Skeletal muscle cell (primary cell): ENCODE results near the gene PYGO2.

Experiments used
- DNase-seq: peaks from one replicate; pipeline ENCODE4 v3.0.0-alpha.2; 2010; ENCODE audit warnings: low read depth
- H3K4me3 ChIP-seq: 2 replicates; pipeline ENCODE4 v1.5.1; 2011; ENCODE audit warnings: low read depth, mild to moderate bottlenecking, control low read depth, low read length, moderate library complexity

PYGO2 gene

DNA sequence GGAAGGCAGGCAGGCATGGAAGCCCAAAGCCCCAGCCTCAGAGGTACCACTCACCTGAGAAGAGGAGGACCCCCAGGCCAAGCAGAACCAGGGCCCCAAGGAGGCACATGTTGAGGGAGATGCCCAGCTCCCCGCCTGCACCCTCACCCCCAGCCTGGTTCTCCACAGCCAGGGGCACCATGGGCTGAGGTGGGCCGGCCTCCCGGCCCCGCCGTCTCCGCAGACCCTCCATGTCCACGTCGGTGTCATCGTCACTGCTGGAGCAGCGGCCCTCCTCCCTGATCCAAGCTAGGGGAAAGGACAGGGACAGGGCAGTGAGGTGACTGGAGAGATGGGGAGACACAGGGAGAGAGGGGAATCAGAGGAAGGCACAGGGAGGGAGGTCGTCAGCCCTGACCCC lies 13.5 kb downstream of the PYGO2 start:
- no peak for DNase-seq
- no peak overlapping the region for H3K4me3 ChIP-seq

DNA sequence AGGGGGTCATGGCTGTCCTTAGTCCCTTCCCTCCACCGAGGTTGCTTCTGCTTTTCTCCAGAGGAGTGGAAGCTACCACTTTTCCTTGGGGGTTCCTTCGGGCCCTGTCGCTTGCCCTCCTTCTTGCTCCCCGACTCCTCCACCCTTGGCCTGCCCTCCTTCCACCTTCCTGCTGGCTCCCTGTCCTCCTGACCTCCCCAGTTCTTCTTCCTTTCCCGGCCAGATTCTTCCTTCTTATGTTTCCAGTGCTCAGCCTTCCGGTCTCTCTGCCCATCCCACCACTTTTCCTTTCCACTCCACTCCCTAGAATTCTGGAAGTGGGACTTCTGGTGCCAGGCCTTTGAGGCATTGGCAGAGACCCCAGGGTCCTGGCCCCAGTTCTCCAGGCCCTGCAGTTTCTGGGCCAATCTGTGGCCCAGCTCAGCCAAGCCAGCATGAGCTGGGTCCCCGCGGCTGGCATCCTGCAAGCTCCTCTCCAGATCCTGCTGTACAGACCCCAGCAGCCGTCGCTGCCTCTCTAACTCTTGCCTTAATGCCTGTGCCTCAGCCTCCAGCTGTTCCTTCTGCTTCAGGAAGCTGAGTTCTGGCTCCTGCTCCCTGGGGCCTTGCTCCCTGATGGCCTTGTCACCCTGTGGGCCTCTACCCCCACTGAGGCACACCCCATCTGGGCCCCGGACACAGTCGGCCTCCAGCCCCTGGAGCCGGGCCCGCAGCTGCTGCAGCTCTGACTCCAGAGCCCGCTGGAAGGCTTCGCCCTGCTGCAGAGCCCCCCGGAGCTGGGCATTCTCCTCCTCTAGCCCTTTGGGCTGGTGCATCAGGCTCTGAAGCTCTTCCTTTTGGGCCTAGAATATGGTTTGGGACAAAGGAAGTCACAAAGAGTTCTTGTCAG lies 15.4 kb downstream of the PYGO2 start:
- DNase-seq = no peak
- H3K4me3 ChIP-seq = no peak overlapping the region

DNA sequence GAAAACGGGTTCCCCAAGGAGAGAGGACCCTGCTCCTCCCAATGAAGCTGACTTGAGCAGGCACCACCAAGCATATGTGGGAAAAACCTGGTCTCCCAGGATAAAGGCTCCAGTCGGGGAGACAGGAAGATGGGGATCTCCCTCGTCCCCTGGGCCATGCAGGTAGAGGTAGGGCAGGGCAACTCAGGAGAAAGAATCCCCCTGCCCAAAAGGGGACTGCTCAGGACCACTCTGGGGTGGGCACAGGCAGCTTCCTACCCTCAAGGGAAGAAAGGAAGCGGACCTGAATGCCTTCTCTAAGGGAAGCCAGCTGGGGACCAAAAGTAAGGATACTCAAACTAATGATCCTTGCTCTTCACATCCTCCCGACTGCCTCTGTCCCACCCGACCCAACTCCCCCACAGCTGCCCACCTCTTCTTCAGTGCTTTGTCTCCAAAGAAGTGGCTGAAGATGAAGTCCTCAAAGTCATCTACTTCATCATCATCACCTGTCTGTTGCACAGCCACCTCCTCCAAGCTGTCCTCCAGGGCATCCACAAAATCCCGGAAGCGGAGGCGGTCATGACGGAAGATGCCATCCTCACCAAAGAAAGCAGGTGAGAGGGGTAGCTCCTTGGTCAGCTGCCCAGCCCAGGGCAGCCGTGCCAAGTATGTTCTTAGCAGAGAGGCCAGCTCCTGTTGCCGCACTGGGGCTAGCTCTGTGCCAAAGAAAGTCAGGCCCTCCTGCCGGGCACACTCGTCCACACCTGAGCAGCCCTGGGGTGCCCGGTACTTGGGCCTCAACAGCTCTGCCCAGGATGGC lies 16.2 kb downstream of the PYGO2 start:
- no peak for DNase-seq

DNA sequence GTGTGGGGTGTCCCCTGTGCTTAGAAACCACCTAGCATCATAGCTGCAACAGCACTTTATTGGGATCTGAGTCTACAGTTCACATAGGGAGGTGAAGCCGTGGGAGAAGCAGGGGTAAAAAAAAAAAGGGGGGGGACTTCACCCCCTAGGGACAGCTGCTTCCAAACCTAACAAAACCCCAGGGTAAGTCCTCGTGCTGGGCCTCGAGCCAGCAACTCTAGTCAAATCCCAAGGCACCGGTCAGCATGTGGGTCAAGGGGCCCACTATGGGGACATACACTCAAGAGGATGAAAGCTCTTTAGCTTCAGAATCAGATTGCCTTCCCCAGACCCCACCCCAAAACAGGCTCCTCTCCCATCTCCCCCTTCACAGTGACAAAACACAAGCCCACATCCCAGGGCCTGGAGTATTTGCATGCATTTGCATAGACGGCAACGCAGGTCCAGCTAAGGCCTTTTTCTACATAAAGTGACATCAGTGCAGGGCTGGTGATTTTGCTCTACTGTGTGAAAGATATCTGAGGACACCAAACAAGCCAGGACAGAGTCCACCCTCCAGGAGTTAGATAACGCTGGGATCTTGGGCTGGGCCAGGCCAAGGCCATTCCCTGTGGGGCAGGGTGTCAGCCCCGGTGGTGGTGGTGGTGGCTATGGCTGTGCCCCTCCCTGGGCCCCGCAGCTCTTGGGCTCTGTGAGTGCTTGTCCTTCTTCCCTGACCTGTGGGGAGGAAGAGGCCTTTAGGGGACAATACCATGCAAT lies 17.0 kb downstream of the PYGO2 start:
- no peak for DNase-seq
- H3K4me3 ChIP-seq = no peak overlapping the region

More for the DNA sequence above, 16.2 kb downstream of the PYGO2 start:
- H3K4me3 ChIP-seq = no peak overlapping the region

DNA sequence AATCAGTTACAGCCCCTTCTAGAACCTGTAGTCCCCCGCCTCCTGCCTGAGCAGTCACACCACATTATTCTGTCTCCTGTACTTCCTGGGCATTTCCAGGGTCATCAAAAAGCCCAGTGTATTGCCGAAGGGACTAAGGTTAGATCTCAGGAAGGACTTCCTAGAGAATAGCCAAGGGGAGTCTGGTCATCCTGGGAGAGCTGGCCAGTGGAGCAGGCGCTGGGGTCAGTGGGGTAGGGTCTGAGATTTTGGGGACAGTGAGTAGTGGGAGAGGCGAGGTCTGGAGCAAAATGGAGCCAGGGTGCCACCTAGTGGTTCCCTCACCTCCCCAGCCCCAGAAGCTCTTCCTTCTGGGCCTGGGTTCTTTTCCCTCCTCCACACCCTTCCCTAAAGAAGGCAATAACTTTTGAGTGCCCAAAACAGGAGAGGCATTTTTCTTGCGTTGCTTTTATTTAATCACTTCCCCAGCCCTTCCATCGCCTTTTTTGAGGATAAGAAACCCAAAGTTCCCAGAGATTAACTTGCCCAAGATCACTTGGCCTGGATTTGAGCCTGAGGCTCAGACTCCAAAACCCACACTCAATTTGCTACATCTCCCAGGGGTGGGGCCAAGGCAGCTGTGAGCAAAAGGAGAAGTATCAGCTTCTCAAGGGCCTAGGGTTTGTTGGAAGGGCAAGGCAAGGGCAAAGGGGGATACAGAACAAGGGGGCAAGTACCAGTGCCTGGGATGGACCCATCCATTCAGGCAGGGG lies 17.8 kb downstream of the PYGO2 start:
- no peak for DNase-seq
- no peak overlapping the region for H3K4me3 ChIP-seq

DNA sequence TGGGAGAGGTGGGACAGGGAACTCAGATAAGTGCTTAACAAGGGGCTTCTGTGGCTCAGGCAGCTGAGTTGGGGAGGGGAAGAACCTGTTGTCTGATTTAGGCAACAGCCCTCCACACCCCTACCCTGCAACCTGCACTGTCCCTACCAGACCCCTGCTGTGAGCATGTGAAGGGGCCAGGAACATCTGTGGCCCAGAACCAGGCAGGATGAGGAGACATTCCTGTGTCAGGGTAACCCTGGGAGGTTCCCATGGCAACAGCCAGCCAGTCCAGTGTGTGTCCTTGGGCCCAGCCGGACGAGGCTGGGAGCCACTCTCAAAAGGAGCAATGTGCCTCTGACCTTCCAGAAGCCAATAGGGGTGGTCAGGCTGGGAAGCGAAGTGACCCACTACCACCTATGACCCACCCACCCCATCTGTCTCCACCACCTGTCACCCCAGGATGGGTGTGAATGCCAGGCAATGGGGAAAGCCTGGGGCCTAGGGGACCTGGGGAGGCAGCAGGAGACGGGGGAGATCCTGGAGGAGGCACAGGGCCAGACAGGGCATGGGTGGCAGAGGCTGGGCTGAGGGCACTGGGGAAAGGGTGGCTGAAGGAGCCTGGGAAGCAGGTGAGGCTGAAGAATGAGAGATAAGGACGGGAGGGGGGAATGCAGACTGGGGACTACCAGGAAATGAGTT lies 20.1 kb downstream of the PYGO2 start:
- H3K4me3 ChIP-seq = no peak overlapping the region
- no peak for DNase-seq

DNA sequence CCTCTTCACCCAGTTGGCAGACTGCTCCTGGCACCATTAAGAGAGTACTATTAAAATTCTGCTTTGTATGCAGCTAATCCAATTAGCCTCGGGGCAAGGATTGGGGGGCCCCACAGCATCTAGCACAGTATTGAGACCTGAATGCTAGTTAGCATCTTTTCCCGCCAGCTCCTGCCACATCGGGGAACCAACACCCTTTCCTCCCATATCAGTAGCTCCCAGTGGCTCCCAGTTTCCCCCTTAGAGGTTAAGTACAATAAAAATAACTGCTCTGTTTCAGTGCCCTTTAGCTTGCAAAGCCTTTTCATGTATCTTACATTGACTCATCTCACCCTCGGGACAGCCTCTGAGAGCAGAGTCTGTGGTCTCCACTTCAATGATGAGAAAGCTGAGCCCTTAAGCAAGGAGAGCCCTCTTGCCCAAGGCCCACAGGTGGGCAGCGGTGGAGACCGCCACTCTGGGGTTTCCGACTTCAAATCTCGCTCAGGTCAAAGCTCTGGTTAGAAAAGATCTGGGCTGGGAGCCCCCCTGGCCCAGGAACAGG lies 20.9 kb downstream of the PYGO2 start:
- DNase-seq = no peak
- no peak overlapping the region for H3K4me3 ChIP-seq

DNA sequence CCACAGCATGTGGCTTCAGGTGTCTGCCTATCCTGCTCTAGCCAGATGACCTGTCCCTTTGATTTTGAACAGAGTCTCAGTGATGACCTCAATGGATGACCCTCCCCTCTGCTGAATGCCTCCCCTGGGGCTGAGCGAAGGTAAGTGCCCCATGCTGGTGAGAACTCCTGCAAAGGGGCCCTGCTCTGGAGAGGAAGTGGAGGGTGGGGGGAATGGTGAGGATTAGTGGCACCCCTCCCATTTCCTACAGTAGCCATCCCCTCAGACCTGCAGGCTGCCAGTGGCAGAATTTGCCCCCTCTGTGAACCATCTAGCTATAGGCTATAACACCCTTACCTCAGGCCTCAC lies 21.4 kb downstream of the PYGO2 start:
- DNase-seq = no peak
- H3K4me3 ChIP-seq = no peak overlapping the region

DNA sequence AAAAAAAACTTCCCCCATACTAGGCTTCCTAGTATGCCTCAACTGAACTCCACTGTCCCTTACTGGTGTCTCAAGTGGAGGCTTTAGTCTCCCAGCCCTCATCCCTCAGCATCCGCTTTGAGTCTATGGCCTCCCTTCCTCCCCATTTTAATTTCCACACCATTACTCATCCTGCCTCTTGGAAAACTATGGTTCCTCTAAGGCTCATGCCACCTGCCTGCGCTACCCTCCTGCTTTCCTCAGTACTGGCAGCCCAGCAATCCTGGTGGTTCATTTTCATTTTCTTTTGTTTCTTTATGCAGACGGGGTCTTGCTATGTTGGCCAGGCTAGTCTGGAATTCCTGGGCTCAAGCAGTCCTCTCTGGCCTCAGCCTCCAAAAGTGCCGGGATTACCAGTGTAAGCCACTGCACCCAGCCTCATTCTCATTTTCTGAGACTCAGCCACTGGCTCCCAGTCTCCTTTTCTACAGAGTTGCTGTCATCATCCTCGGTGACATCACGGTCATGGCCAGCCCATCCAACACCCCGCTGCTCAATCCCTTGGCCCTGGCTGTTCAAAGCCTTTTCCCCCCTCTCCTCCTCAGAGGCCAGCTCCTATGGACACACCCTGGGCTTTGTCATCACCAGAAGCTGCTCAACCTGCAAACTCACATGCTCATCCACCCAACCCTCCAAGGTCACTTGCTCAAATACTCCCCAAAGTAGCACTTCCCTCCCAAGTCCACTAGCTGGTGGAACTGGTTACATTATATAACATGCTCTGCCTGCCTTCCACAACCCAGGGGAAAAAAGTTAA lies 22.8 kb downstream of the PYGO2 start:
- no peak for DNase-seq
- no peak overlapping the region for H3K4me3 ChIP-seq

DNA sequence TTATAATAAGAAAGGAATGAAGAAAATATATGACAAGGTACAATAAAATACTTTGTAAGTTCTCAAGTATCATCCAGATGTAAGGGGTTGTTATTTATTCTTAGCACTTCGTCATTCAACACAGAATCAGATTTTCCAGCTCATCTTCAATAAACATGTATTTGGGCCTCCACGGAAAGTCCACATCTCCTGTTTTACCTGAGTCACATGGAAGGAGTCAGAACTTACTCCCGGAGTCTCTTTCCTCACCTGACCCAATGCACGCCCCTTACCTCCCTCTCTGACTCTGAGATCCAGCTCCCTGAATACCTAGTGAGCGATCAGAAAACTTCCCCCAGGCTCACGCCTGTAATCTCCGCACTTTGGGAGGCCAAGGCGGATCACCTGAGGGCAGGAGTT lies 23.6 kb downstream of the PYGO2 start:
- H3K4me3 ChIP-seq = peak overlapping the region; percentile 82
- DNase-seq = no peak

DNA sequence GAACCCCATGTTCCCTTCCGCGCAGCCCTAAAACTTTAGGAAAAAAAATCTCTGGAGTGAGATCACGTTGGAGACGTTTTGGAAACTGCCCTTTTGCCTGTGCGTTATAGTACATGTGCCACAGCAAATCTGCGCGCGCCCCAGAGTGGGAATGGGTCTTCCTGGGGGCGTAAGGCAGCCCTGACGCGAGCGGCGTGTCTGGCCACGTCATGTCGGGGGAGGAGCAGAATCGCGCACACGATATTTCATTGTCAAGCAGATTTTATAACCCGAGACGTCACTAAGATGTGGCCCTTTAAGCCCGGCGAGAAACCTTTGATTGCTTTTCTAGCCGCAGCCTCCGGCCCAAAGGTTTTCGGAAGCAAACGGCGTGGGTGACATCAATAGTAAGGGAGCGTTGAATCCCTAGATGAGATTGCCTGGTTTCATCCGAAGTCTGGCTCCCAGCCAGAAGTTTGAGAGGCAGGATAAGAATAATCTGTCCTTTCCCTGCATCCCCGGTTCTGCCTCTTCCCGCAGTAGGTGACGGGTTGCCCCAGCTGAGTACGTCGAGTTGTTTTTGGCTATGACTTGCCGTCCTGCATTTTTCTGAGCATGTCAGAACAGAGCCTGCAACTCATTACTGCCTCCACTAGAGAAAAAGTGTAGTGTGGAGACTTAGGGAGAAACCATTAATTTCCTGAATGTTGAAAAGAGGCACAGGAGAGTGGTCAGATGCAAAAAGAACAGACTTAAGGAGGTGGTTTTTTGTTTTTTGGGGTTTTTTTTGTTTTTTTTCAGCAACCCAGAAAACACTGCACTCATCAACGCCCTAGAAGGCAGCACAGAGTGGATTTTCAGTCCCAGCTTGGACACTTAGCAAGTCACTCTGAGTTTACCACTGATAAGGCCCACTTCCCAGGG lies 24.2 kb downstream of the PYGO2 start:
- peak; percentile 92 for DNase-seq
- peak overlapping the region; percentile 82 for H3K4me3 ChIP-seq

DNA sequence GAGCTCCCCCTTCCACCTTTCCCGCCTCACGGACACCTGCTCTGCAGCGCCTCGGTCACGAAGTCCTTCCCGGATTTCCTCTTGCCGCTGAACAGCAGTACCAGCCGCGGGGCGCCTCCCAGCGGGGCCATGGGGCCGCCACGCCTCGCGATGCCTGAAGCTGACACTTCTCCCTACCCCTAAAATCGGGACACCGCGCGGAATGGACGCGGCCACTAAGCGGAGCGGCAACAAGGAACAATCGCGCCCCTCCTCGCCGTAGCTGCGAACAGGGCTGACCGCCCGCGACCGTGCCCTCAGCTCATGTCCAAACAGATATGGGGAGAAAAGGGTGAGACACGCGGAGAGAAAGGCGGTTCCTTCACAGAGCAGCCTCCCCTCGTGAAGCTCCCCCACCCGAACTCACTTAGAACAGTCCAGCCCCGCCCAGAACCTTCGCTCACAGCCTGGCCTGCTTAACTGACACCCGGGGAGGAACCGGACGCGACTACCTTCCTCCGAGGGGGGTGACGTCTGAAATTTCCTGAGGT lies 25.0 kb downstream of the PYGO2 start, which contains the start of gene PMVK:
Gene PMVK (minus strand): TSS at position 165 of the 530 bp plus-strand sequence. CDS start 34 bp downstream, at position 131.
- peak; percentile 88 for DNase-seq
- peak within 1 kb of the TSS; percentile 82 for H3K4me3 ChIP-seq

DNA sequence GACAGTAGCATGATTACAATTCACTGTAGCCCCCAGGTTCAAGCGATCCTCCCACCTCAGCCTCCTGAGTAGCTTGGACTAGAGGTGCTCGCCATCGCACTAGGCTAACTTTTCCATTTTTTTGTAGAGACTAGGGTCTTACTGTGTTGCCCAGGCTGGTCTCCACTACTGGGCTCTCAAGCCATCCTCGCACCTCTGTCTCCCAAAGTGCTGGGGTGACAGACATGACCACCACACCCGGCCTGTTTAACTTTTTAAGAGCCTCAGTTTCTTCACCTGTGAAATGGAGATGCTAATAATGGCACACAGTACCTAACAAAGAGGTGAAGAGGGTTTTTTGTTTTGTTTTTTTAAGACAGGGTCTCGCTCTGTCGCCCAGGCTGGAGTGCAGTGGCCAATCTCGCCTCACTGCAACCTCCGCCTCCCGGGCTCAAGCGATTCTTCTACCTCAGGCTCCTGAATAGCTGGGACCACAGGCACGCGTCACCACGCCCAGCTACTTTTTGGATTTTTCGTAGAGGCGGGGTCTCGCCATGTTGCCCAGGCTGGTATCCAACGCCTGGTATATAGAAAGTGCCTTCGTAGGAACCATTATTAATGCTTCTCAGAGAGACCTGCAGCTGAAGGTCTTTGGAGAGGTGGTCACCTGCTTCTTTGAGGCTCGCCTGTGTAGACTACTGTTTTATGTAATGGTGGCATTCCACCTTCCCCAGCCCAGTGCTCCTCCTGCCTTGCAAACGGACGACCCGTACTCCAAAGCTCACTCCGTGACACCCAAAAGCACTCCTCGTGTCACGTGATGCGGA lies 25.6 kb downstream of the PYGO2 start:
- H3K4me3 ChIP-seq = peak overlapping the region; percentile 82
- DNase-seq = no peak

DNA sequence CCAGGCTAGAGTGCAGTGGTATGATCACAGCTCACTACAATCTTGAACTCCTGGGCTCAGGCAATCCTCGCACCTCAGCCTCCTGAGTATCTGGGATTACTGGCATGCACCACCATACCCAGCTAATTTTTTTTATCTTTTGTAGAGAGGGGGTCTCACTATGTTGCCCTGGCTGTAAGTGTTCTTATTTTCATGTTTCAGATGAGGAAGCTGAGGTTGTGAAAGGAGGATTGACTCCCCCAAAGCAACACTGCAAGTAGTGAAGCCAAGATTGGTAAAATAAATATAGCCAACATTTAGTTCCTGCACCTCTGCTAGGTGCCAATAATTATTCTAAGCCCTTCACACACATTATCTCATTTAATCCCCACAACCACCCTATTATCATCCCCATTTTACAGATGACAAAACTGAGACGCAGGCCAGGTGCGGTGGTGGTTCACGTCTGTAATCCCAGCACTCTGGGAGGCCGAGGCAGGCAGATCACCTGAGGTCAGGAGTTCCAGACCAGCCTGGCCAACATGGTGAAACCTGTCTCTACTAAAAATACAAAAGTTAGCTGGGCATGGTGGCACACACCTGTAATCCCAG lies 27.1 kb downstream of the PYGO2 start:
- no peak for DNase-seq
- no peak overlapping the region for H3K4me3 ChIP-seq

DNA sequence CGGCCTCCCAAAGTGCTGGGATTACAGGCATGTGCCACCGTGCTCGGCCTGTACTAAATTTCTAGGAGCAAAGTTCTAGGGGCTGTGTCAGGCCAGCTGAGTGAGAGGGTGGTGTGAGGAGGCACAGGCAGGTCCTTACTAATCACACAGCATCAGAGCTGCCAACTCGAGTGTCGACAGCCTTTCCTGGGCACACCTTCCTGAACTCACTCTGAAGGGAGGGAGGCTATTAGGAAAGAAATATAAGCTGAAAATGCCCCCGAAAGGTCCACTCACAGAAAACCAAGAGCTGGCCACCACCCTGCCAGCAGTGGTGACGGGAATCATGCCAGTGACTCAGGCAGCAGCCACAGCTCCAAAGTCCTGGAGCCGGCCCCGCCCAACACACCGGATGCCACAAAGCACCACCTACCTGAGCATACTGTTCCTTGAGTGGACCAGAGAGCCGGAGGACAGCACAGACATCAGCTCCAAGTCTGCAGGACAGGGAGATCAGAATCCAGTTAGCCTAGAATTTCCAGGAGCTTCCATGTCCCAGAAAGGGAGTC lies 29.6 kb downstream of the PYGO2 start:
- no peak for DNase-seq
- no peak overlapping the region for H3K4me3 ChIP-seq
